ENCODE measurements around the gene YPEL1.

YPEL1 gene, protein sequence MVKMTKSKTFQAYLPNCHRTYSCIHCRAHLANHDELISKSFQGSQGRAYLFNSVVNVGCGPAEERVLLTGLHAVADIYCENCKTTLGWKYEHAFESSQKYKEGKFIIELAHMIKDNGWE

DNA sequence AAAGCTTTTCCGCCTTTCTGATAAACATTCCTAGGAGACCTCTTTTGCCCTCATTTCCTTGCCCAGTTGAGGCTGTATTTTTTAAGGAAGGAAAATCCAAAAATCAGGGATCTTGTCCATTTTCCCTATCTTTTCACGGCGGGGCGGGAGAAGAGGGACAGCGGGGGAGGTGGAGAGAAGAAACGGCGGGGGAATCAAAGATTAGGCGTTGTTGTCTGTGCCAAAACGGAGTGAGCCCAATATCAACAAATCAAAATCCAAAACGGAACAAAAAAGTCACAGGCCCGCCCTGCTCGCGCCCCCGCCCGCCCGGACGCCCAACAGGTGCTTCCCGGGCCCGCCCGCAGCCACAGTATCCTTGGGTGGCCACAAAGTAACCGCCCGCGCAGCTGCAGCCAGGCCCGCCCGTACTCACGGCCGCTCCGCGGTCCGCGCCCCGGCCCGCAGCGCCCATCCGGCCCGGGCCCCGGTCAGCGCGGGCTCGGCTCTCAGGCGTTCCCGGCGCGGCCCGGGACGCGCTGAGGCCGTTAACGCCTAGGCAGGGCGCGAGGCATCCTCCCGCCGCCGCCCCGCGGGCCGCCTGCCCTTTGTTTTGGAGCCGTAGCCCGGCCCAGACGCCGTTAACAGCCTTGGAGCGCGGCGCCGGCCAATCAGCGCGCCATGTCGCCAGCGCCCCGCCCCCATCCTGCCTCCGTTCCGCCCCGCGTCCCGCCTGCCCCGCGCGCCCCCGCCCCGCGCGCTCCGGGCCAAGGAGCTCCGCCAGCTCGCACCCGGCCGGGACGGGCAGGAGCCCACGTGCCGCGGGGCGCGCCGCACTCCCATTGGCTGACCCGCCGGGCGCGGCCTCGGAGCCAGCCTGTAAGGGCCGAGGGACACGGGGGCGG lies at the start of gene YPEL1:
Gene YPEL1 (minus strand): TSS at position 595 of the 884 bp plus-strand sequence. CDS start 25,050 bp downstream, outside the sequence.
- ATAC-seq = peak; percentile 97
- no peaks in the 10 kb centered on the region for H3K9me3 Mint-ChIP-seq
- H3K4me1 Mint-ChIP-seq = peaks cover 40% of the 10 kb centered on the region
- no peaks in the 10 kb centered on the region for H3K27me3 Mint-ChIP-seq
- peak within 1 kb of the TSS; percentile 91 for H3K4me3 Mint-ChIP-seq
- no peaks in the 10 kb centered on the region for H3K36me3 Mint-ChIP-seq
- H3K27ac Mint-ChIP-seq = peak within 1 kb of the TSS; percentile 87

GRCh38 chr22:21780259-21780658 lies 44.7 kb upstream of the YPEL1 start:
- no peak for ATAC-seq
- Mint-ChIP-seq H3K9me3 (no peaks in the 10 kb centered on the region), H3K4me1 (peaks cover 15% of the 10 kb centered on the region), H3K36me3 (peaks cover 38% of the 10 kb centered on the region), H3K27me3 (no peaks in the 10 kb centered on the region), H3K4me3 (no peak overlapping the region), H3K27ac (no peak overlapping the region)

GRCh38 chr22:21779444-21779843 lies 43.9 kb upstream of the YPEL1 start:
- ATAC-seq = no peak
- H3K4me3 Mint-ChIP-seq = no peak overlapping the region
- peaks cover 15% of the 10 kb centered on the region for H3K4me1 Mint-ChIP-seq
- H3K9me3 Mint-ChIP-seq = no peaks in the 10 kb centered on the region
- H3K27ac Mint-ChIP-seq = no peak overlapping the region
- no peaks in the 10 kb centered on the region for H3K27me3 Mint-ChIP-seq
- H3K36me3 Mint-ChIP-seq = peaks cover 30% of the 10 kb centered on the region

GRCh38 chr22:21778705-21779363 lies 43.2 kb upstream of the YPEL1 start:
- H3K4me1 Mint-ChIP-seq = peaks cover 15% of the 10 kb centered on the region
- ATAC-seq = no peak
- no peak overlapping the region for H3K27ac Mint-ChIP-seq
- H3K9me3 Mint-ChIP-seq = no peaks in the 10 kb centered on the region
- peaks cover 24% of the 10 kb centered on the region for H3K36me3 Mint-ChIP-seq
- H3K4me3 Mint-ChIP-seq = no peak overlapping the region
- H3K27me3 Mint-ChIP-seq = no peaks in the 10 kb centered on the region

DNA sequence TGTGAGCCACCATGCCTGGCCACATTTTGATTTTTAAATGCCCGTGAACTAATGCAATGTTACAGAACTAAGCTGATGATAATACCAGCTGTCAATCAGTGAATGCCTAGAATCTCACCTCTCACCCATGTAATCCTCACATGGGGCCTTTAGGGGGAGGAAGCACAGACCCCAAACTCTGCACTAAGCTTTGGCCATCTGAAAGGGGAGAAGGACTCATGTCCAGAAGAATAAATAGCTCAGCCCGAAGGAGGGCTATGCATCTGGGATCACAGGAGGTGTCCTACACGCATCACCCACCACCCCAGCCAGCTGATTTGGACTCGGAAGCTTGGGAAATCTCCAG lies 36.0 kb upstream of the YPEL1 start:
- ATAC-seq = no peak
- H3K27ac Mint-ChIP-seq = no peak overlapping the region
- no peak overlapping the region for H3K4me3 Mint-ChIP-seq
- no peaks in the 10 kb centered on the region for H3K27me3 Mint-ChIP-seq
- no peaks in the 10 kb centered on the region for H3K9me3 Mint-ChIP-seq
- peaks cover 62% of the 10 kb centered on the region for H3K36me3 Mint-ChIP-seq
- H3K4me1 Mint-ChIP-seq = peaks cover 6% of the 10 kb centered on the region

DNA sequence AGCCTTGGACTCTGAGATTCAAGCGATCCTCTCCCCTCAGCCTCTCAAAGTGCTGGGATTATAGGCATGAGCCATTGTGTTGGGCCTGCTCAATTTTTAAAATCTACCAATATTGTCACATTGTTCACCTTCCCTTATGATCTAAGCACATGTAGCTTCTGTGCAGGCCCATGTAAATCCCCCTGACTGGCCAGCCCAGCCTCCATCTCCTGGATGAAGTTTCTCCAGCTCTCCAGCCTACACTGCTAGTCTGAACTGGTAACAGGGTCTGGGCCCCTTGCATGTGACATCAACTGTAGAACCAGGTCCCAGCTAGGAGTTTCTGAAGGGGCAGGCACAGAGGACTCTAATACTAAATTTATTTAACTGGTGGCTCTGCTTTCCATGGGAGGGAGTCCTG lies 32.8 kb upstream of the YPEL1 start:
- peaks cover 14% of the 10 kb centered on the region for H3K4me1 Mint-ChIP-seq

DNA sequence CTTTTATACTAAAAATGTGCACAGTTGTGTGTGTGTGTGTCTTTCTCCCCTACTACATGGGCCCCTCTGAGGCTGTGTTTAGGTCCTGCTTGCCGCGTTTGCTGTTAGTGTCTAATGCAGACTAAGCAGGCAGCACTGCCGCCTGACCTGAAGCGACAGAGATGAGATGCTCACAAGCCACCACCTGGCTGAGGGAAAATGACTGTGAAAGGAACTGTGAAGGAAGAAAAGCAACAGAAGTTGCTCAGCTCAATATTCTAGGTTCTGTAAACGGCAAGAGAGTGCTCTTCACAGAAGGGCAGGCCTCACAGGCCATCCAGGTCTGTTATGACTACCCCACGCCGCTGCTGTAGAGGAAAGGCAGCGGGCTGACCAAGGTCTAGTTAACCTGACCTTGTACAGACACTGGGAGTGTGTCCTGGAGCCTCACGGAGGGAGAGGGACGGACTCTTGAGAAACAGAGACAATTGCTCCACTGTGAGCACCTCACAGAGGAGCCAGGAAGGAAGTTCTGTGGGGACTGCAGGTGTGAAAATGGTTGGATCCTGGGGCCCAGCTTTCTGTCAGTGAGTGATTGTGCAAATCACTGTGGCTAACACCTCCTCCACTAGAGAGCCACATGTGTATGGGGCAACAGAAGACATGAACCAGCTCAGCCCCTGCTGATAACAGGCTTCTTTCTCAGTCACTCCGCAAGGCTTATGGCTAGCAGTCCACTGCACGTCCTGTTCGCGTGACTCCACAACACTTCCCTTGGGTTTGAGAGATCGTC lies 31.3 kb upstream of the YPEL1 start:
- Mint-ChIP-seq H3K4me1 (peaks cover 21% of the 10 kb centered on the region), H3K27ac (no peak overlapping the region), H3K36me3 (peaks cover 86% of the 10 kb centered on the region), H3K9me3 (no peaks in the 10 kb centered on the region), H3K4me3 (no peak overlapping the region), H3K27me3 (no peaks in the 10 kb centered on the region)
- ATAC-seq = no peak

More for the DNA sequence above, 32.8 kb upstream of the YPEL1 start:
- no peak for ATAC-seq
- Mint-ChIP-seq H3K27ac (no peak overlapping the region), H3K36me3 (peaks cover 88% of the 10 kb centered on the region), H3K4me3 (no peak overlapping the region), H3K9me3 (no peaks in the 10 kb centered on the region), H3K27me3 (no peaks in the 10 kb centered on the region)

GRCh38 chr22:21765909-21766529 lies 30.4 kb upstream of the YPEL1 start:
- no peak for ATAC-seq
- Mint-ChIP-seq H3K36me3 (peaks cover 80% of the 10 kb centered on the region), H3K9me3 (no peaks in the 10 kb centered on the region), H3K4me1 (peaks cover 21% of the 10 kb centered on the region), H3K27ac (no peak overlapping the region), H3K4me3 (no peak overlapping the region), H3K27me3 (no peaks in the 10 kb centered on the region)

DNA sequence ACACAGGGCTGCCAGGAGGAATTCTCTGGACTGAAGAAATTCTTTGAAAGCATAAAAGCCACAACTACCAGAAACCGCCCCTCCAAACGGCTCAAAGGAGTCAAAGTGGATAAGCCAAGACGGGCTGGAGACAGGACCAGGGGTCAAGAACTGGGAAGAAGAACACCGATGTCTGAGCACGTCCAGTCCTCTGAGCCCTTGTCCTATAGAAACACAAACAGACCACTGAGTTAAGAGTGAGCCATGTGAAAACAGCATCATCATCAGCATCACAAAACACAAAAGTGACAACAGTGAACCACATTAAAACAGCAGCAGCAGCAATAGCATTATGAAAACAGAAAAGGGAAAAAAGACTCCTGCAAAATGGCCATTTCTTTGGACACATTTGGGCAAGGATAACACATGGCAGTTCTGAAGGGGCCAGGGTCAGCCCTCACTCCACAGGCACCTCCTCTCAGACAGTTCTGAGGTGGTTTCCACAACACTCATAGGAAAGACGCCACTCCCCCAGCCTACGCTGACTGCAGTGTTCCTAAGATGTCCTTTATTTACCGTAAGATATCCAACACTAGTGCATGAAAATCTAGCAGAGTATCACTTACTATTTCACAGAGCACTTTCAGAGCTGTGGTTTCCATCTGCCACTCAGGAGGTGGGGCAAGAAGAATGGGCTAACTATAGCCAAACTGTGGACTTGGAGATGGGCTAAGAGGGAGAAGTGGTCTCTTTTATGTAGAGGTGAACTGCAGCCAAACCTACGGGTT lies 28.6 kb upstream of the YPEL1 start:
- Mint-ChIP-seq H3K9me3 (no peaks in the 10 kb centered on the region), H3K27me3 (no peaks in the 10 kb centered on the region), H3K36me3 (peaks cover 66% of the 10 kb centered on the region), H3K27ac (peak overlapping the region; percentile 38), H3K4me3 (no peak overlapping the region), H3K4me1 (peaks cover 21% of the 10 kb centered on the region)
- no peak for ATAC-seq

GRCh38 chr22:21762712-21763581 lies 27.4 kb upstream of the YPEL1 start:
- peaks cover 21% of the 10 kb centered on the region for H3K4me1 Mint-ChIP-seq
- peak overlapping the region; percentile 38 for H3K27ac Mint-ChIP-seq
- no peaks in the 10 kb centered on the region for H3K27me3 Mint-ChIP-seq
- H3K4me3 Mint-ChIP-seq = no peak overlapping the region
- peaks cover 65% of the 10 kb centered on the region for H3K36me3 Mint-ChIP-seq
- peak; percentile 89 for ATAC-seq
- no peaks in the 10 kb centered on the region for H3K9me3 Mint-ChIP-seq

DNA sequence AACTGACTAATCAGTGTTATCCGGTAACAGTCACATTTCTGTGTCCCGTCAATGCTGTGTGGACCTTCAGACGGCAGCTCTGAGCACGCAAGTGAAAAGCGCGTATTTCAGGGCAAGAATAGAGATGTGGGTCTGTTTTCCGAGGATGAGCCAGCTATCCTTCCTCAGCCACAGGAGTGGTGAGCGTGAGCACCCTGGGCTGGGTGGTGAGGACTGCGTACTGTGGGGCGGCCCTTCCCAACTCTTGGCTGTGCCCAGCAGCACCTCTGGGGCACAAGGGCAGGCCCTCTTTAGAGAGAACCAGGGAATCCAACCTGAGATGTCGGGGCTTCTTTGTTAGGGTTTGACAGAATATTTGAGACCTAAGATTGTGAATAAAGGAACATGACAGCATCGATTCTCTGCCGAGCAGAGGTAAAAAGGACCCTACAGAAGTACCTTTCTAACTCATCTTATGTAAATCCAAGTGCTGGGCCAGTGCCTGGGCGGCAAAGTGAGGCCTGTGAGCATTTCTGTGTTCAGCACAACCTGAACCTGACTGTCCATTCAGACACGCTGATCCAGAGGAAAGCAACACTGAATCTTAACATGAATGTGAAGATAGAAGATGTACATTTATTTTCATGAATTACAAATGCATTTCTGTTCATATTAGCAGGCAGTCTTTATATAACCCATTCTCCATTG lies 26.5 kb upstream of the YPEL1 start:
- Mint-ChIP-seq H3K9me3 (no peaks in the 10 kb centered on the region), H3K4me1 (peaks cover 15% of the 10 kb centered on the region), H3K36me3 (peaks cover 60% of the 10 kb centered on the region), H3K4me3 (no peak overlapping the region), H3K27ac (peak overlapping the region; percentile 38), H3K27me3 (no peaks in the 10 kb centered on the region)
- ATAC-seq = no peak

GRCh38 chr22:21761086-21761485 lies 25.5 kb upstream of the YPEL1 start:
- ATAC-seq = no peak
- H3K27ac Mint-ChIP-seq = no peak overlapping the region
- H3K4me3 Mint-ChIP-seq = no peak overlapping the region
- H3K9me3 Mint-ChIP-seq = no peaks in the 10 kb centered on the region
- H3K27me3 Mint-ChIP-seq = no peaks in the 10 kb centered on the region
- peaks cover 52% of the 10 kb centered on the region for H3K36me3 Mint-ChIP-seq
- peaks cover 16% of the 10 kb centered on the region for H3K4me1 Mint-ChIP-seq

GRCh38 chr22:21760640-21761039 lies 25.0 kb upstream of the YPEL1 start:
- Mint-ChIP-seq H3K27me3 (no peaks in the 10 kb centered on the region), H3K27ac (no peak overlapping the region), H3K4me3 (no peak overlapping the region), H3K36me3 (peaks cover 52% of the 10 kb centered on the region), H3K4me1 (peaks cover 20% of the 10 kb centered on the region), H3K9me3 (no peaks in the 10 kb centered on the region)
- no peak for ATAC-seq
